ENCODE measurements around the gene ANKMY1. TPM values are rescaled to one million over a fixed set of nuclear protein-coding genes. Genes with fewer than 3 reads are reported as not detected.

Gene ANKMY1
- total and polyA plus RNA-seq, 2 of the 8 experiments (the other 6 are each of a cell fraction or from before 2014, with no cell fraction given): 4.5 to 4.8 TPM

DNA sequence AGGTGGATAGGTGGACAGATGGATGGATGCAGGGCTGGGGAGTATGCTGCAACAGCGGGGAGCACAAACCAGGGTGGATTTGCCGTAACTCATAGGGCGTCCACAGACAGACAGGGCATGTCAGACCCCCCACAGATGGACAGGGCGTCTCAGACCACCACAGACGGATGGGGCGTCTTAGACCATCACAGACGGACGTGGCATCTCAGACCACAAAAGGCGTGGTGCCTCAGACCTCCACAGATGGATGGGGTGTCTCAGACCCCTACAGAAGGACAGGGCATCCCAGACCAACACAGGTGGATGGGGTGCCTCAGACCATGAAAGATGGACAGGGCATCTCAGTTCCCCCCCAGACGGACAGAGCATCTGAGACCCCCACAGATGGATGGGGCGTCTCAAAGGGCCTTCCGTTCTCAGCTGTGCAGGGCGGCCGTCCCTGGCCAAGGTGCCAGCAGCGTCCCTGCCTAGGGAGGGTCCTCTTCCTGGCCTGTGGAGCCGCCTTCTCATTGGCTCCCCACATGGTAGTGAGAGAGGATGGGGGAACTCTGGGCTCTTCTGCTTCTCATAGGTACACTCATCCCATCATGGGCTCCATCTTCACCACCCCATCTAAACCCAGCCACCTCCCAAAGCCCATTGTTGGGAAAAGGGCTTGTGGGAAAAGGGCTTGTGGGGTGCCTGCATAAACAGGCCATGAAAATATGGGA, 2.1 kb downstream of the ANKMY1 start (continued):
- TF ChIP-seq EGR1 (IDR thresholded peaks at IDR 0.05; ENCODE audit: borderline replicate concordance, low read depth, low read length): no peak
